Measurements from ENCODE around the gene EEIG2. TPM values are rescaled to one million over a fixed set of nuclear protein-coding genes. Genes with fewer than 3 reads are reported as not detected.

The EEIG2 gene
- polyA plus RNA-seq, 1 of the 3 experiments (the other 2 are of a cell fraction): 2.9 TPM

GRCh38 chr1:108560874-108561459 is 1.1 kb downstream of the EEIG2 start (continued):
- TF ChIP-seq IRF3 (IDR thresholded peaks at IDR 0.05; ENCODE audit: low read depth, low read length): no peak
- TF ChIP-seq CHD2 (IDR thresholded peaks at IDR 0.05; ENCODE audit: low read length, partially characterized antibody): no peak

- ChIA-PET POLR2A (interaction anchor here (0.5 to 2.7 kb wide), 3 partner anchors 49 to 362 kb away, joined by 3 to 12 read pairs (median 7); partner anchors contain the start of genes PRPF38B and SLC25A24), CTCF (interaction anchor here (0.6 to 6.0 kb wide), 13 partner anchors 8 to 336 kb away, joined by 3 to 48 read pairs (median 7); no protein-coding TSS in a partner anchor)
- Histone ChIP-seq H2AFZ (ENCODE audit: low read depth) (no peak overlapping the region), H3K79me2 (ENCODE audit: insufficient read depth) (peaks cover 39% of the 10 kb centered on the region), H3K9ac (no peak overlapping the region), H3K4me2 (peak overlapping the region; percentile 86), H3K36me3 (replicated peaks in 1 of 2; ENCODE audit: control insufficient read depth in 1 of 2, insufficient read depth in 2 of 2, low read length in 1 of 2) (no peaks in the 10 kb centered on the region), H3K4me1 (ENCODE audit: control insufficient read depth in 1 of 2, insufficient read depth in 2 of 2, low read depth in 1 of 2, low read length in 1 of 2) (peaks cover 9 to 12% of the 10 kb centered on the region in 2 experiments; a peak in 3 of 4 replicates), H4K20me1 (ENCODE audit: insufficient read depth) (no peaks in the 10 kb centered on the region), H3K9me3 (no peaks in the 10 kb centered on the region), H3K4me3 (ENCODE audit: low read depth in 2 of 2, low read length in 1 of 2) (peak overlapping the region in 1 of 2 experiments; percentile 19; a peak in 1 of 4 replicates), H3K27ac (ENCODE audit: low read depth in 2 of 2, low read length in 1 of 2) (no peak overlapping the region), H3F3A (replicated peaks; ENCODE audit: insufficient read depth) (no peaks in the 10 kb centered on the region), H3K27me3 (ENCODE audit: insufficient read depth) (no peaks in the 10 kb centered on the region), H3K9me2 (no peaks in the 10 kb centered on the region)
- peak; percentile 56 for DNase-seq
- 73% methylated on average over 11 of the region's 11 CpGs for WGBS (ENCODE audit: low lambda C conversion rate)
- no peak for TF ChIP-seq GABPA (IDR thresholded peaks at IDR 0.05; ENCODE audit: low read depth)
- no peak for TF ChIP-seq MAX (IDR thresholded peaks at IDR 0.05; ENCODE audit: low read depth)
- TF ChIP-seq MXI1 (IDR thresholded peaks at IDR 0.05; ENCODE audit: low read depth, low read length): no peak
- no peak for TF ChIP-seq USF2 (IDR thresholded peaks at IDR 0.05; ENCODE audit: borderline replicate concordance, low read depth, low read length)
- peak; percentile 54 for TF ChIP-seq CTCF (IDR thresholded peaks at IDR 0.05)
- no peak for TF ChIP-seq ZBTB33 (IDR thresholded peaks at IDR 0.05; ENCODE audit: borderline replicate concordance, low read depth)
- no peak for TF ChIP-seq JUND (IDR thresholded peaks at IDR 0.05)
- TF ChIP-seq EZH2phosphoT487 (IDR thresholded peaks at IDR 0.05; ENCODE audit: borderline replicate concordance, low read depth): no peak
- TF ChIP-seq TAF1 (IDR thresholded peaks at IDR 0.05; ENCODE audit: borderline replicate concordance, low read depth, low read length): no peak
- 0 out of 2 replicates have a peak, but pooled peaks have one; percentile 17 for TF ChIP-seq RCOR1 (IDR thresholded peaks at IDR 0.05; ENCODE audit: low read length)
- no peak for TF ChIP-seq FOSL2 (IDR thresholded peaks at IDR 0.05; ENCODE audit: borderline replicate concordance, low read depth)
- TF ChIP-seq GATA2 (CRISPR knock-in tag; IDR thresholded peaks at IDR 0.05): no peak
- TF ChIP-seq RAD21 (IDR thresholded peaks at IDR 0.05; ENCODE audit: low read length): peak; percentile 64
- TF ChIP-seq RXRA (IDR thresholded peaks at IDR 0.05; ENCODE audit: borderline replicate concordance, low read depth): no peak
- no peak for TF ChIP-seq CHD2 (IDR thresholded peaks at IDR 0.05; ENCODE audit: low read length, partially characterized antibody)
- TF ChIP-seq POLR2AphosphoS5 (IDR thresholded peaks at IDR 0.05; ENCODE audit: low read depth, low read length): no peak
- no peak for TF ChIP-seq NFIC (IDR thresholded peaks at IDR 0.05; ENCODE audit: borderline replicate concordance)
- TF ChIP-seq YY1 (IDR thresholded peaks at IDR 0.05; ENCODE audit: low read depth): no peak
- no peak for TF ChIP-seq ELF1 (IDR thresholded peaks at IDR 0.05)
- no peak for TF ChIP-seq TCF12 (IDR thresholded peaks at IDR 0.05)
- TF ChIP-seq NRF1 (IDR thresholded peaks at IDR 0.05; ENCODE audit: low read depth, low read length): no peak
- TF ChIP-seq FOXM1 (IDR thresholded peaks at IDR 0.05; ENCODE audit: low read depth): no peak
- no peak for TF ChIP-seq USF1 (IDR thresholded peaks at IDR 0.05; ENCODE audit: borderline replicate concordance, low read depth)
- no peak for TF ChIP-seq EP300 (IDR thresholded peaks at IDR 0.05; ENCODE audit: borderline replicate concordance in 1 of 2, low read depth in 1 of 2, low read length in 1 of 2)
Measured at GRCh38 chr1:108561689-108562326, 1.9 kb downstream of the EEIG2 start.

All from SK-N-SH (cell line).